ENCODE results near the gene STPG3. TPM values are rescaled to one million over a fixed set of nuclear protein-coding genes. Genes with fewer than 3 reads are reported as not detected.
A peak's percentile ranks its signal among the peaks of the same experiment; 100 is the strongest.

Gene STPG3
- total and polyA plus RNA-seq, 9 of the 15 experiments (the other 6 are each of a cell fraction or from before 2014, with no cell fraction given) = not detected

GRCh38 chr9:137277329-137278041 lies 26.4 kb downstream of the STPG3 start, which contains the start of gene TOR4A (continued):
- TF ChIP-seq ZNF589 (CRISPR knock-in tag; IDR thresholded peaks at IDR 0.05; ENCODE audit: low read depth) = no peak
- peak; percentile 85 for TF ChIP-seq HNRNPL (IDR thresholded peaks at IDR 0.05; ENCODE audit: low read depth, low read length)
- no peak for TF ChIP-seq HEY1 (CRISPR knock-in tag; IDR thresholded peaks at IDR 0.05; ENCODE audit: borderline replicate concordance)
- peak; percentile 36; the same call in 1 of the 2 replicates for TF ChIP-seq NR4A1 (CRISPR knock-in tag; IDR thresholded peaks at IDR 0.05)
- TF ChIP-seq NR4A1 (tag; IDR thresholded peaks at IDR 0.05) = no peak; the same call in 1 of the 2 replicates
- peak; percentile 56; the same call in 1 of the 2 replicates for TF ChIP-seq HLTF (IDR thresholded peaks at IDR 0.05)
- no peak for TF ChIP-seq ZFP1 (CRISPR knock-in tag; IDR thresholded peaks at IDR 0.05)
- TF ChIP-seq HDAC3 (IDR thresholded peaks at IDR 0.05; ENCODE audit: borderline replicate concordance, partially characterized antibody) = peak; percentile 55
- peak; percentile 16; the same call in 1 of the 2 replicates for TF ChIP-seq GATAD2B (IDR thresholded peaks at IDR 0.05; ENCODE audit: borderline replicate concordance)
- peak; percentile 75 for TF ChIP-seq JUND (IDR thresholded peaks at IDR 0.05; ENCODE audit: borderline replicate concordance, low read depth, low read length)
- TF ChIP-seq JUND (tag; IDR thresholded peaks at IDR 0.05; ENCODE audit: borderline replicate concordance, low read depth, low read length) = peak; percentile 57; the same call in 1 of the 3 replicates
- no peak for TF ChIP-seq TRIM25 (IDR thresholded peaks at IDR 0.05; ENCODE audit: borderline replicate concordance)
- TF ChIP-seq ZNF318 (IDR thresholded peaks at IDR 0.05; ENCODE audit: borderline replicate concordance in 1 of 2, low read depth in 1 of 2) = peak in 1 of 2 experiments; percentile 55; a peak in 1 of 4 replicates
- TF ChIP-seq HOXB6 (CRISPR knock-in tag; IDR thresholded peaks at IDR 0.05; ENCODE audit: borderline replicate concordance) = no peak
- no peak for TF ChIP-seq TCF15 (CRISPR knock-in tag; IDR thresholded peaks at IDR 0.05)
- TF ChIP-seq ZFPM2 (CRISPR knock-in tag; IDR thresholded peaks at IDR 0.05) = no peak
- TF ChIP-seq TGIF2 (CRISPR knock-in tag; IDR thresholded peaks at IDR 0.05) = 0 out of 2 replicates have a peak, but pooled peaks have one; percentile 71
- TF ChIP-seq ZNF134 (CRISPR knock-in tag; conservative IDR thresholded peaks at IDR 0.05) = no peak
